PC-3 (cell line): ENCODE measurements around the gene PKNOX2.

Source experiments
- CTCF ChIP-seq: fragments of 300-600 bp; sonication (generic); conservative IDR thresholded peaks from 2 replicates; pipeline ENCODE4 v1.5.1; 2017; ENCODE audit warnings: antibody characterized with exemption, low read depth, mild to moderate bottlenecking, low read length
- EZH2phosphoT487 ChIP-seq: fragments of 300-600 bp; sonication (generic); IDR thresholded peaks from 2 replicates; pipeline ENCODE4 v1.6.1; 2018; ENCODE audit warnings: mild to moderate bottlenecking, antibody characterized with exemption, low read length, borderline replicate concordance

- TF ChIP-seq CTCF (no peak), EZH2phosphoT487 (no peak)
Observed at GRCh38 chr11:125376856-125377255, 212.3 kb downstream of the PKNOX2 start.
